Loucy (cell line): ENCODE data around the gene NECTIN1.

Experiments
- H2AFZ ChIP-seq: fragments of 200-600 bp; sonication (generic); 2 replicates; pipeline ENCODE4 v1.6.0; 2016; ENCODE audit warnings: antibody characterized with exemption, mild to moderate bottlenecking, low read length, moderate library complexity
- H3F3A ChIP-seq: fragments of 200-600 bp; 2 replicates; pipeline ENCODE4 v1.6.0; 2016; ENCODE audit warnings: antibody characterized with exemption, low read depth, mild to moderate bottlenecking
- H3K27me3 ChIP-seq: fragments of 200-600 bp; sonication (generic); 2 replicates; pipeline ENCODE4 v1.6.1; 2014; ENCODE audit warnings: low read length, mild to moderate bottlenecking; ENCODE audit not compliant: insufficient read depth, poor library complexity, severe bottlenecking
- H3K36me3 ChIP-seq: fragments of 200-600 bp; sonication (generic); 2 replicates; pipeline ENCODE4 v1.6.1; 2016; ENCODE audit warnings: low read length; ENCODE audit not compliant: insufficient read depth
- H3K4me1 ChIP-seq: fragments of 200-600 bp; sonication (generic); 2 replicates; pipeline ENCODE4 v1.5.1; 2014; ENCODE audit warnings: low read length, mild to moderate bottlenecking; ENCODE audit not compliant: insufficient read depth, poor library complexity, severe bottlenecking
- H3K4me2 ChIP-seq: fragments of 200-600 bp; sonication (generic); 2 replicates; pipeline ENCODE4 v1.6.0; 2014; ENCODE audit warnings: antibody characterized with exemption, low read length, low read depth, mild to moderate bottlenecking; ENCODE audit not compliant: poor library complexity, severe bottlenecking
- H3K4me3 ChIP-seq: fragments of 200-600 bp; sonication (generic); 2 replicates; pipeline ENCODE4 v1.5.1; 2014; ENCODE audit warnings: low read length, mild to moderate bottlenecking, mixed read lengths; ENCODE audit not compliant: poor library complexity, severe bottlenecking
- H3K79me2 ChIP-seq: fragments of 200-600 bp; sonication (generic); 2 replicates; pipeline ENCODE4 v1.6.1; 2014; ENCODE audit warnings: low read length; ENCODE audit not compliant: insufficient read depth
- H3K9ac ChIP-seq: fragments of 200-600 bp; sonication (generic); 2 replicates; pipeline ENCODE4 v1.6.0; 2014; ENCODE audit warnings: mild to moderate bottlenecking, low read depth, low read length, moderate library complexity; ENCODE audit not compliant: poor library complexity, severe bottlenecking
- H3K9me2 ChIP-seq: fragments of 200-600 bp; sonication (generic); replicated peaks from 2 replicates; pipeline ENCODE4 v1.6.1; 2016; ENCODE audit warnings: low read depth, low read length, mixed read lengths
- H3K9me3 ChIP-seq: fragments of 200-600 bp; sonication (generic); 2 replicates; pipeline ENCODE4 v1.6.1; 2014; ENCODE audit warnings: mild to moderate bottlenecking, antibody characterized with exemption, low read length, low read depth; ENCODE audit not compliant: insufficient read depth
- H4K20me1 ChIP-seq: fragments of 200-600 bp; sonication (generic); 2 replicates; pipeline ENCODE4 v1.6.0; 2014; ENCODE audit warnings: antibody characterized with exemption, low read length, mild to moderate bottlenecking; ENCODE audit not compliant: insufficient read depth, poor library complexity, severe bottlenecking
- EZH2phosphoT487 ChIP-seq: fragments of 200-600 bp; IDR thresholded peaks from 2 replicates; pipeline ENCODE4 v1.6.1; 2018; ENCODE audit warnings: antibody characterized with exemption, mild to moderate bottlenecking, moderate library complexity, borderline replicate concordance
- TF ChIP-seq, protein P1 (sequence below): fragments of 200-600 bp; sonication (generic); conservative IDR thresholded peaks from 2 replicates; pipeline ENCODE4 v1.5.1; 2014; ENCODE audit warnings: mild to moderate bottlenecking, antibody characterized with exemption, low read length

The NECTIN1 gene

DNA sequence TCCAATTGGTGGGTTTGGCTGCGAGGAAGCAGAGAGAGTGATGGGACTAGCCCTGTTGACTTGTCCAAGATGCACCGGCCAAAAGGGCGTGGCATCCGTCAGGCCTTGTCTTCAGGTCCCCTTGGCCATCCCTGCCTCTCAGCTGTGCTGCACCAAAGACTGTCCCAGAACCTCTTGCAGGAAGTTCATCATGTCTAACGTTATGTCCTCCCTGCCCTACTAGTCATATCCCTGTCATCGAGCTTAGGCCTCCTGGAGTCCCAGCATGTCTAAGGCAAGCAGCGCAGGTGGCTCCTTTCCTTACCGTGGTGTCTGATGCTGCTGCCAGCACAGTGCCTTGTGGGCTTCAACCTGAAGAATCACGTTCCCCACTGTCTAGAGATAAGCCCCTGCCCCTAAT is 51.2 kb downstream of the NECTIN1 start:
- Histone ChIP-seq H3K4me1 (peaks cover 33% of the 10 kb centered on the region), H2AFZ (no peak overlapping the region), H3K27me3 (no peaks in the 10 kb centered on the region), H3F3A (no peaks in the 10 kb centered on the region), H4K20me1 (peaks cover 8% of the 10 kb centered on the region), H3K4me3 (no peak overlapping the region), H3K9ac (no peak overlapping the region), H3K9me2 (no peaks in the 10 kb centered on the region), H3K9me3 (no peaks in the 10 kb centered on the region), H3K36me3 (peaks cover 63% of the 10 kb centered on the region; the same call in 1 of the 2 replicates), H3K4me2 (no peak overlapping the region), H3K79me2 (peaks cover 41% of the 10 kb centered on the region)
- no peak for TF ChIP-seq EZH2phosphoT487
- TF ChIP-seq, protein P1, sequence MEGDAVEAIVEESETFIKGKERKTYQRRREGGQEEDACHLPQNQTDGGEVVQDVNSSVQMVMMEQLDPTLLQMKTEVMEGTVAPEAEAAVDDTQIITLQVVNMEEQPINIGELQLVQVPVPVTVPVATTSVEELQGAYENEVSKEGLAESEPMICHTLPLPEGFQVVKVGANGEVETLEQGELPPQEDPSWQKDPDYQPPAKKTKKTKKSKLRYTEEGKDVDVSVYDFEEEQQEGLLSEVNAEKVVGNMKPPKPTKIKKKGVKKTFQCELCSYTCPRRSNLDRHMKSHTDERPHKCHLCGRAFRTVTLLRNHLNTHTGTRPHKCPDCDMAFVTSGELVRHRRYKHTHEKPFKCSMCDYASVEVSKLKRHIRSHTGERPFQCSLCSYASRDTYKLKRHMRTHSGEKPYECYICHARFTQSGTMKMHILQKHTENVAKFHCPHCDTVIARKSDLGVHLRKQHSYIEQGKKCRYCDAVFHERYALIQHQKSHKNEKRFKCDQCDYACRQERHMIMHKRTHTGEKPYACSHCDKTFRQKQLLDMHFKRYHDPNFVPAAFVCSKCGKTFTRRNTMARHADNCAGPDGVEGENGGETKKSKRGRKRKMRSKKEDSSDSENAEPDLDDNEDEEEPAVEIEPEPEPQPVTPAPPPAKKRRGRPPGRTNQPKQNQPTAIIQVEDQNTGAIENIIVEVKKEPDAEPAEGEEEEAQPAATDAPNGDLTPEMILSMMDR, result no peak

DNA sequence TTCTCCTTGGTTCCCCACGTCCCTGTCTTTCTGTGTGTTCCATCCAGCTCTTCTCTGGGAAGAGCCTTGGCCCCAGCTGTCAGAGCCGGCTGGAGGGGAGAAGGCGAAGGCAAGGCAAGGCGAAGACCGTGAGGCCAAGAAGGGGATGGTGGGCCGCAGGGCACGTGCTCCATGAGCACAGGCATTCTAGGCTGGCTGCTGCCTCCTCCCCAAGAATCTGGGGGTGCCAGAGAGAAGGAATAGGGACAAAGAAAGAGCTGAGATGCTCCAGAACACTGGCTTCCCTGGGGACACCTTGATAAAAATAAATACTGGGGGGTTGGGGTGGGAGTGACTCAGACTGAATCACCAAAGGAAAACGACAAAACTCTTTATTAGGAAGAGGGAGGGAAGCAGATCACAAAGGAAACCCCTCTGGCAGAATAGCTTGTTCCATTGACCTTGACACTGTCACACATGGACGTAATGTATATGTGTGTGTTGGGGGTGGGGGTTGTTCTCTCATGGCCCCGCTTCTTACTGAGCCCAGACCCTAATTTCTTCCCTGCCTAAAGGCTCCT is 52.5 kb downstream of the NECTIN1 start:
- no peaks in the 10 kb centered on the region for H3K27me3 ChIP-seq
- peaks cover 76% of the 10 kb centered on the region; the same call in 1 of the 2 replicates for H3K36me3 ChIP-seq
- H2AFZ ChIP-seq, result no peak overlapping the region

DNA sequence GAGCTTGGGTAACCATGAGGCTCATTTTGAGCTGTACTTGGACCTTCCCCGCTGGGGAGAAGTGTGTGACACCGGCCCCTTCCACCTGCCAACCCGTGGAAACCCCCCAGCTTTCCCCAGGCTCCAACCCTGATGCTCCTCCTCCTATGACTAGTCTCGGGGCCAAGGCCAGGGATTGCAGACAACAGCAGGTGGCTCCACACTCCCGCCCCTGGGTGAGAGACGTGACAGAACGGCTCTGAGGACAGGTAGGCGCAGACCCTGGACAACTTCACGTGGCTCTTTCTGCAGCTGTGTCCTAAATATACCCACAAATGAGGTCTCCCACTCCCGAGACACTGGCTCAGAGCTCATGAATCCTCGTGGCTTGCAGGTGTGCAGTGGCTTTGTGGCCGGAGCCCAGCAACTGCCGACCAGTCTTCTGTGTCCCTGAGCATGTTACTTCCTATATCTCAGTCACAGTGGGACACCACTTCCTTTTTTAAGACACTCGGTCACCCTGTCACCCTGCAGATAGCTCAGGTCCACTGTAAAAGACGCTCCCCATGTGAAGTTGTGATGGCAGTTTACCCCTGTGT is 55.2 kb downstream of the NECTIN1 start:
- H4K20me1 ChIP-seq, result no peaks in the 10 kb centered on the region
- H2AFZ ChIP-seq, result no peak overlapping the region
- peaks cover 17% of the 10 kb centered on the region for H3K4me1 ChIP-seq
- no peak overlapping the region for H3K9ac ChIP-seq
- H3K9me3 ChIP-seq, result no peaks in the 10 kb centered on the region
- no peak overlapping the region for H3K4me3 ChIP-seq
- TF ChIP-seq, protein P1, result peak; percentile 29
- TF ChIP-seq EZH2phosphoT487, result no peak
- H3K9me2 ChIP-seq, result no peaks in the 10 kb centered on the region
- peaks cover 82% of the 10 kb centered on the region; the same call in 1 of the 2 replicates for H3K36me3 ChIP-seq
- H3F3A ChIP-seq, result no peaks in the 10 kb centered on the region
- H3K27me3 ChIP-seq, result no peaks in the 10 kb centered on the region
- peaks cover 1% of the 10 kb centered on the region; the same call in 1 of the 2 replicates for H3K79me2 ChIP-seq
- H3K4me2 ChIP-seq, result no peak overlapping the region

More for the DNA sequence above, 52.5 kb downstream of the NECTIN1 start:
- Histone ChIP-seq H3K4me2 (no peak overlapping the region), H3K4me3 (no peak overlapping the region), H3K9ac (no peak overlapping the region), H3F3A (no peaks in the 10 kb centered on the region), H4K20me1 (peaks cover 5% of the 10 kb centered on the region), H3K9me2 (no peaks in the 10 kb centered on the region), H3K4me1 (peaks cover 23% of the 10 kb centered on the region), H3K9me3 (no peaks in the 10 kb centered on the region), H3K79me2 (peaks cover 28% of the 10 kb centered on the region)
- no peak for TF ChIP-seq EZH2phosphoT487
- TF ChIP-seq, protein P1, result no peak
